Neural cell (in vitro differentiated cells): Measurements from ENCODE around the gene STARD9.

ENCODE experiments used
- CTCF ChIP-seq: fragments of 450-650 bp; IDR thresholded peaks from 2 replicates; pipeline ENCODE4 v1.5.1; 2014; ENCODE audit warnings: antibody characterized with exemption, mild to moderate bottlenecking, moderate library complexity; ENCODE audit not compliant: poor library complexity, severe bottlenecking
- EP300 ChIP-seq: fragments of 450-650 bp; conservative IDR thresholded peaks from 2 replicates; pipeline ENCODE4 v1.6.1; 2014; ENCODE audit warnings: antibody characterized with exemption, mild to moderate bottlenecking, moderate library complexity; ENCODE audit not compliant: poor library complexity, severe bottlenecking
- EZH2 ChIP-seq: fragments of 200-600, 300-800 bp; shearing (Covaris generic), sonication (generic); IDR thresholded peaks from 2 replicates; pipeline ENCODE4 v1.6.1; 2014; ENCODE audit warnings: antibody characterized with exemption, low read length, borderline replicate concordance, mild to moderate bottlenecking; ENCODE audit not compliant: insufficient read depth, poor library complexity, severe bottlenecking
- POLR2AphosphoS5 ChIP-seq: IDR thresholded peaks from 2 replicates; pipeline ENCODE4 v1.6.1; 2012
- SMC3 ChIP-seq: fragments of 450-650 bp; conservative IDR thresholded peaks from 2 replicates; pipeline ENCODE4 v1.6.1; 2014; ENCODE audit warnings: antibody characterized with exemption, mild to moderate bottlenecking, moderate library complexity; ENCODE audit not compliant: poor library complexity
- TAF1 ChIP-seq: IDR thresholded peaks from 2 replicates; pipeline ENCODE4 v1.6.1; 2012; ENCODE audit warnings: low read depth

DNA sequence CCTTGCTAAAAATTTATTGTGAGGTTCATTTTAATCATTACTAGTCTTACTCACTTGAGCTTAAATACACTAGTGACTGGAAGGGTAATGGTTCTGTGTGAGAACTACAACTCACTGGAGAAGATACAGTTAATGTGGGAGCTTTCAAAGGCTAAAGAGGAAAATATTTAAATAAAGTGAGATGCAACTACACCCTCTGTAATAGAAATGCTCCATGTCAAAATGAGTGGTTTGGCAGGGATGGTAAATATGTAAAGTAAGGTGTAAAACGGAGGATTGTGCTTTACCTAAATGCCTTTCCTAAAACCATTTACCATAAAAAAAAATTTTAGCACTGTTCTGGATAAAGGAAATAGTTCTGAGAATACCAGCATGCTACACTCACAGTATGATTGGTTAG lies 42.2 kb upstream of the STARD9 start:
- TF ChIP-seq CTCF: no peak
- TF ChIP-seq POLR2AphosphoS5: no peak
- no peak for TF ChIP-seq EZH2
- no peak for TF ChIP-seq TAF1
- TF ChIP-seq EP300: no peak
- TF ChIP-seq SMC3: no peak
